Common myeloid progenitor, CD34-positive (primary cell): Measurements from ENCODE around the gene LCA5. TPM values are rescaled to one million over a fixed set of nuclear protein-coding genes. Genes with fewer than 3 reads are reported as not detected.
"Not testable (repeated sequence)": the region's sequence is repeated elsewhere in the genome, so short reads cannot be mapped to it uniquely, and the experiment has no call there.

Experiments used
- CTCF ChIA-PET: fragments of 350-600 bp; sonication (Branson Sonifier 250); formaldehyde crosslinking; loops from one replicate; lab custom pipeline; 2021; ENCODE audit warnings: antibody characterized with exemption; lab: Charles Lee
- POLR2A ChIA-PET: fragments of 350-600 bp; sonication (Branson Sonifier 250); formaldehyde crosslinking; loops from one replicate; lab custom pipeline; 2021; ENCODE audit warnings: antibody characterized with exemption; lab: Charles Lee
- DNase-seq, 3 donors: peaks; one replicate each; pipeline versions ENCODE4 v3.0.0 to v3.0.0-alpha.2; 2013
- H3K27ac ChIP-seq, 2 experiments: 1 replicate in 1 of 2; 2 replicates in 1 of 2; pipeline ENCODE4 v1.7.0; 2013; ENCODE audit warnings: inconsistent platforms in 2 of 2, low read length in 2 of 2, mild to moderate bottlenecking in 2 of 2, low read depth in 1 of 2, moderate library complexity in 1 of 2; ENCODE audit not compliant: severe bottlenecking in 2 of 2, insufficient read depth in 1 of 2, poor library complexity in 1 of 2
- H3K27me3 ChIP-seq, 5 experiments: replicated peaks in 2 of 5; 1 replicate in 3 of 5; 2 replicates in 2 of 5; pipeline versions ENCODE4 v1.6.1 to v1.7.0; 2013; ENCODE audit warnings: low read length in 4 of 5, mild to moderate bottlenecking in 2 of 5, moderate library complexity in 2 of 5, inconsistent platforms in 1 of 5; ENCODE audit not compliant: insufficient read depth in 5 of 5, control insufficient read depth in 4 of 5
- H3K36me3 ChIP-seq, 4 experiments: 1 replicate in 2 of 4; 2 replicates in 2 of 4; pipeline versions ENCODE4 v1.6.1 to v1.7.0; 2013; ENCODE audit warnings: low read length in 3 of 4, control low read depth in 1 of 4, mild to moderate bottlenecking in 1 of 4; ENCODE audit not compliant: control insufficient read depth in 4 of 4, insufficient read depth in 4 of 4
- H3K4me1 ChIP-seq, 4 experiments: 1 replicate in 3 of 4; 2 replicates in 1 of 4; pipeline versions ENCODE4 v1.6.1 to v1.7.1; 2013; ENCODE audit warnings: low read length in 3 of 4, mild to moderate bottlenecking in 3 of 4, control low read depth in 1 of 4, inconsistent platforms in 1 of 4, moderate library complexity in 1 of 4; ENCODE audit not compliant: control insufficient read depth in 4 of 4, insufficient read depth in 4 of 4; ENCODE audit errors: control extremely low read depth in 1 of 4
- H3K4me3 ChIP-seq, 7 experiments: 1 replicate in 4 of 7; 2 replicates in 3 of 7; pipeline versions ENCODE4 v1.5.1 to v1.7.0; 2013; ENCODE audit warnings: mild to moderate bottlenecking in 7 of 7, low read length in 6 of 7, moderate library complexity in 6 of 7, inconsistent platforms in 2 of 7, low read depth in 2 of 7, control low read depth in 1 of 7; ENCODE audit not compliant: insufficient read depth in 4 of 7, control insufficient read depth in 1 of 7; ENCODE audit errors: extremely low read depth in 1 of 7
- H3K9me3 ChIP-seq, 5 experiments: 1 replicate in 4 of 5; 2 replicates in 1 of 5; pipeline versions ENCODE4 v1.6.1 to v1.7.1; 2013; ENCODE audit warnings: low read length in 4 of 5, mild to moderate bottlenecking in 2 of 5, inconsistent platforms in 1 of 5, low read depth in 1 of 5, moderate library complexity in 1 of 5; ENCODE audit not compliant: control insufficient read depth in 4 of 5, insufficient read depth in 2 of 5; ENCODE audit errors: control extremely low read depth in 1 of 5
- WGBS: methylation state at CpG from one replicate; pipeline ENCODE4 v1.1.5; 2013; ENCODE audit not compliant: insufficient coverage; 5-methylcytosine and 5-hydroxymethylcytosine counted together
- polyA plus RNA-seq: library from polyadenylated mRNA; unstranded; fragments of 120-200 nt; gene quantifications from one replicate; pipeline ENCODE4 v1.2.1, GENCODE V29; 2013

The LCA5 gene
- polyA plus RNA-seq, result 4.3 TPM

DNA sequence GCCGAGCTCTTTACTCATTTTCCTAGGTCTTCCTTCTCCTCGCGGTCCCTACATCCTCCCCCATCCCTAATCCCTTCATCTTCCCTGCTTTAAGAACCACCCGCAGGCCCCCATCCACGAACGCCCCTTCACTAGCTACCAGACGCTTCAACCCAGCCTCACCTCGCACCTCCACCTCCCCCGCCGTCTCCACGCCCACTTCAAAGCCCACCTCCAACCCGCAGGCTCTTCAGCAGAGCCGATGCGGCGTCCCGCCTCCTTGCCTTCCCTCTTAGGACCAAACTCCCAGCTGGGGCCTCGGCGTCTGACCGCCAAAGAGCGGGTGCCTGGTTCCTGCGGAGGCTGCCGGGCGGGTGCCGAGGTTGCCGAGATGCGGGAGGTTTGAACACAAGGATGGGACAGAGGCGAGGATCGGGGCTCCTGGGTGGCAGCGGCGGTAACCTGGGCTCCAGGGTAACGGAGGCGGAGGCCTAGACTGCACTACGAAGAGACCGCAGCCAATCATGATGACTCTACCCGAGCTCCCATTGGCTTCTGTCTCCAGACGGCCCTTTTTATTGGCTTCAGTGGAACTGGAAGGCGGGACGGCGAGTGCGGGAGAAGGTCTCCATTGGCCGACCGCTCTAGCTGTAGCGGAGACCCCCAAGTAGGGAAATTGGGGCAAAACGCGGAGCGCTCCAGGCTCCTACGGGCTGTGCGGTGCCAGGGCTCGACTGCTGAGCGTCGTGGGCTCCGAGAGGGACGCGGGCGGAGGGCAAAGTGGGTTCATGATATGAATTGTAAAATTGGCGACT, at the start of gene LCA5:
TSS of gene LCA5 (minus strand) at position 477 of the 794 bp plus-strand sequence. CDS start 18,536 bp downstream, outside the sequence.
- WGBS, result 0% methylated on average over 51 of the region's 56 CpGs
- Histone ChIP-seq H3K4me3 (peak within 1 kb of the TSS; percentile 73 to 97 (median 89)), H3K4me1 (peaks cover 3 to 15% (median 11%) of the 10 kb centered on the region in 4 experiments), H3K27ac (peak within 1 kb of the TSS; percentile 79 to 82), H3K36me3 (peaks cover 0 to 3% (median 0%) of the 10 kb centered on the region in 4 experiments), H3K27me3 (no peaks in the 10 kb centered on the region), H3K9me3 (no peaks in the 10 kb centered on the region)
- ChIA-PET POLR2A (interaction anchor here (1.2 kb wide), 1 partner anchor 8 kb away, joined by 3 read pairs; no protein-coding TSS in a partner anchor), CTCF (interaction anchor here (0.8 to 4.2 kb wide), 6 partner anchors 7 to 134 kb away, joined by 3 to 20 read pairs (median 3); no protein-coding TSS in a partner anchor)
- DNase-seq, result peak; percentile 98 to 99 (median 99)

DNA sequence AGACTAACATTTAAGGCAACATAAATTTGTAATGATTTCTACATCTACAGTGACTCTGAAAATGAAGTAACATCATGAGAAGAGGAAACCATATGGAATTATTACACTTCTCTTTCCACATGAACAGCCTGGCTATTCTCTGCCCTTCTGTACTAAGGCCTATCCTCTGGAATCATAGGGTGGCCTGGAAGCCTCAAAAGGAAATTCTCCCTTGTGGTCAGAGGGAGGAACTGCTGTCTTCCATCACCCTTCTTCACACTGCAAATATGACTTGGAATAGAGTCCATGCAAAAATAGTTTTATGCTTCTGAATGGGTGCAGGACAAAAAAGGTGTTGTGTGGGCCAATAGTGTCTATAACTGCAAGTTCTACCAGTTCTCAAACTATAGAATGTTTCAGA, 49.3 kb upstream of the LCA5 start:
- POLR2A ChIA-PET, result no interaction called here
- Histone ChIP-seq H3K27me3 (no peaks in the 10 kb centered on the region), H3K4me3 (no peak overlapping the region), H3K36me3 (no peaks in the 10 kb centered on the region), H3K9me3 (no peaks in the 10 kb centered on the region), H3K4me1 (no peaks in the 10 kb centered on the region), H3K27ac (no peak overlapping the region)
- CTCF ChIA-PET, result no interaction called here
- DNase-seq, result peak in 1 of 3 donors; percentile 19

DNA sequence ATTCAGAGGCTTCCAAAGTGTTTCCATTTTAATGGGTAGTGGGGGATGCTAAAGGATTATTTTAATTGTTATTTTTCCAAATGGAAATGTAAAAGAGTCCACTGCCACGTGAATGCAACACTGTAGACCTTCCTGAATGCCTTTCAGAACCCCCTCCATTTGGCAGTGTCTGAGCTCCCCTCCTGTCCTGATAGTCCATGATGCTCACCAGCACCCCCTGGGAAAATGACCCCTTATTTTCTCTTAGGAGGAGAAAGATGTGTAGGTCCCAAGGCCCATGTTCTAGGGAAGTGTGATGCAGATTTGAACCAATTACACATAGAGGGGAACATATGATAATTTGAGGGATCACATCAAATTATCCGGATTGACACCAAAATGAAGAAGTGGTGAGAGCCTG, 47.1 kb upstream of the LCA5 start:
- no peak for DNase-seq
- Histone ChIP-seq H3K36me3 (no peaks in the 10 kb centered on the region), H3K27ac (no peak overlapping the region), H3K4me1 (no peaks in the 10 kb centered on the region), H3K9me3 (peaks cover 0 to 3% (median 0%) of the 10 kb centered on the region in 5 experiments), H3K27me3 (no peaks in the 10 kb centered on the region), H3K4me3 (no peak overlapping the region)
- WGBS, result 87% methylated on average over 2 of the region's 2 CpGs
- CTCF ChIA-PET, result no interaction called here
- POLR2A ChIA-PET, result no interaction called here

DNA sequence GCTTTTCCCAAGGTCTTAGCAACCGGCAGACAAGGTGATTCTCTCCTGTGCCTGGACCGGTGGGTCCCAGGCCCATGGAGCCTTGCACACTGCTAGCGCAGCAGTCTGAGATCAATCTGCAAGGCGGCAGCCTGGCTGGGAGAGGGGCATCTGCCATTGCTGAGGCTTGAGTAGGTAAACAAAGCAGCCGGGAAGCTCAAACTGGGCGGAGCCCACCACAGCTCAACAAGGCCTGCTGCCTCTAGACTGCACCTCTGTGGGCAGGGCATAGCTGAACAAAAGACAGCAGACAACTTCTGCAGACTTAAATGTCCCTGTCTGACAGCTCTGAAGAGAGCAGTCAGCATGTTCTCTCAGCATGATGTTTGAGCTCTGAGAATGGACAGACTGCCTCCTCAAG, 40.7 kb upstream of the LCA5 start:
- CTCF ChIA-PET, result interaction anchor here (1.3 to 2.1 kb wide), 4 partner anchors 52 to 95 kb away, joined by 3 to 6 read pairs (median 3); no protein-coding TSS in a partner anchor
- POLR2A ChIA-PET, H3K27ac ChIP-seq, H3K4me1 ChIP-seq, H3K9me3 ChIP-seq, H3K27me3 ChIP-seq, H3K4me3 ChIP-seq, DNase-seq, H3K36me3 ChIP-seq: not testable (repeated sequence)
- 98% methylated on average over 6 of the region's 6 CpGs for WGBS

DNA sequence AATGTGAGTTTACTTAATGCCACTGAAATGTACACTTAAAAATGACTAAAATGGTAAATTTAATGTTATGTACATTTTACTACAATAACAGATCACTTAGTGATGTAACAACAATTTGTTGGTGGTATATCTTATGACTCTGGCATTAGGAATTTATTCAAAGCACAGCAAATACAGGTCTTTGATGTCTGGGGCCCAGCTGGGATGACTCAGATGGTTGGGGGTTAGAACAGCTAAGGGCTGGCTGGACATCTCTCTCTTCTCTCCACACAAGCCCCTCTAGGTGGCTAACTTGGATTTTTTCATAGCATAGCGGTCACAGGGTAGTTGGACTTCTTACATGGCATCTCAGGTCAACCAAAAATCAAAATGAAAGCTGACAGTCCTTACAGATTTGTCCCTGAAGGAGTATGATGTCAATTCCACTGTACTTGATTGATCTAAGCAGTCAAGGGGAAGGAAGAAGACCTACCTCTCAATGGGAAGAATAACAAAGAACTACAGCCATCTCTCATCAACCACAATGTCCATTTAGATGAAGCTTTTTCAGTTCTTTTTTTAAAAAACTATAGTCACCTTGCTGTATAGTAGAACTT, 37.5 kb upstream of the LCA5 start:
- Histone ChIP-seq H3K27me3 (no peaks in the 10 kb centered on the region), H3K27ac (no peak overlapping the region), H3K4me1 (peaks cover 0 to 2% (median 0%) of the 10 kb centered on the region in 4 experiments), H3K9me3 (no peaks in the 10 kb centered on the region), H3K36me3 (no peaks in the 10 kb centered on the region), H3K4me3 (no peak overlapping the region)
- no CpG with 5 or more reads among the region's 1 CpG for WGBS
- DNase-seq, result no peak
- POLR2A ChIA-PET, result no interaction called here
- CTCF ChIA-PET, result interaction anchor here (1.5 kb wide), 1 partner anchor 58 kb away, joined by 3 read pairs; no protein-coding TSS in a partner anchor

DNA sequence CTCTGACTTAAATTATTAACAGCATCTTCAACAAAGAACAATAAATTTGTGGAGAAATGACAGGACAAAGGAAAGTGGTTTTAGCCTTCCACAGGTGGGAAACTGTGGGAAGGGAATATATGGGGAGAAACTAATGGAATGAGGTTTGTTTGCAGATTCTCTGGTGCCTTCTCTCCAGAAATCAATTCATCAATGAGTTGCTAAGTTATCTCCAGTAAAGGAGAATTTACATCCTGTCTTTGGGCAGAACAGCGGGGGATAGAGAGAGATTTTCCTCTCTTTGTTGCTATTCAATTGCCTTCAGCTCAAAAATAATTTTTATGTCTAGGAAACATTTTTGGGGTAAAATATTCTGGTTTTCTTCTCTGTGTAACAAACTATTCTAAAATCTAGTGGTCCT, 36.9 kb upstream of the LCA5 start:
- Histone ChIP-seq H3K27me3 (no peaks in the 10 kb centered on the region), H3K4me3 (no peak overlapping the region), H3K4me1 (peaks cover 0 to 2% (median 0%) of the 10 kb centered on the region in 4 experiments), H3K9me3 (no peaks in the 10 kb centered on the region), H3K36me3 (no peaks in the 10 kb centered on the region), H3K27ac (no peak overlapping the region)
- POLR2A ChIA-PET, result no interaction called here
- CTCF ChIA-PET, result no interaction called here
- WGBS, result no CpG with 5 or more reads among the region's 1 CpG
- DNase-seq, result no peak

DNA sequence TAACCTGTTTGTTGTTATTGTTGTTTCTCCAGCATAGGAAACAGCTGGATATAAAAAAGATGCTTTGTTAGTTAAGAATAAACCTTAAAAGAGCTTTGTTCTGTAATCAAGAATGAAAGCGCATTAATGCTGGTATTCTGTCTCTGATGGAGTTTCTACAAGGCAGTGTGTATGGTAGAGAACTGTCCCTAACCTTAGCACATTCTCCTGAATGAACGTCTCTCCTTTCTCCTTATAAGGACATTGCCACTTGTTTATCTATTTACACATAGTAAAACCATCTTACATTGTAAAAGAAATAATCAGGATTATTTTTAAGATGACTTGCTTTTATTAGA, 33.8 kb upstream of the LCA5 start:
- peaks cover 0 to 2% (median 0%) of the 10 kb centered on the region in 4 experiments for H3K4me1 ChIP-seq
- H3K27ac ChIP-seq, result no peak overlapping the region
- POLR2A ChIA-PET, result no interaction called here
- no CpG with 5 or more reads among the region's 2 CpGs for WGBS
- DNase-seq, result no peak
- CTCF ChIA-PET, result interaction anchor here (0.8 to 3.7 kb wide), 11 partner anchors 9 to 162 kb away, joined by 3 to 18 read pairs (median 4); no protein-coding TSS in a partner anchor
- H3K9me3 ChIP-seq, result no peaks in the 10 kb centered on the region
- no peaks in the 10 kb centered on the region for H3K27me3 ChIP-seq
- no peaks in the 10 kb centered on the region for H3K36me3 ChIP-seq
- H3K4me3 ChIP-seq, result peak overlapping the region in 5 of 7 experiments; percentile 24 to 71 (median 27)
